Measurements from ENCODE around the gene MRPL14. TPM values are rescaled to one million over a fixed set of nuclear protein-coding genes. Genes with fewer than 3 reads are reported as not detected.
"Not testable (repeated sequence)": the region's sequence is repeated elsewhere in the genome, so short reads cannot be mapped to it uniquely, and the experiment has no call there.

MRPL14 gene
- total and polyA plus RNA-seq, 9 donors, result 36.7 to 55.0 (median 41.6) TPM

- Histone ChIP-seq H3K4me3 (ENCODE audit: low read length) (no peak overlapping the region), H3K4me1 (ENCODE audit: control insufficient read depth, insufficient read depth, low read length) (peaks cover 23% of the 10 kb centered on the region), H3K27ac (ENCODE audit: low read length) (peak overlapping the region; percentile 81), H3K27me3 (ENCODE audit: control insufficient read depth, insufficient read depth, low read length) (no peaks in the 10 kb centered on the region), H3K36me3 (ENCODE audit: control insufficient read depth, insufficient read depth, low read length) (peaks cover 56% of the 10 kb centered on the region), H3K9me3 (replicated peaks; ENCODE audit: control insufficient read depth, low read depth, low read length) (no peaks in the 10 kb centered on the region)
- peak; percentile 83 for DNase-seq
- no CpG with 5 or more reads among the region's 3 CpGs for WGBS (ENCODE audit: insufficient coverage)
Observed at GRCh38 chr6:44104481-44105021, 22.7 kb downstream of the MRPL14 start.

- peaks cover 48% of the 10 kb centered on the region for H3K36me3 ChIP-seq (ENCODE audit: control insufficient read depth, insufficient read depth, low read length)
- no peak for DNase-seq
- H3K9me3 ChIP-seq (replicated peaks; ENCODE audit: control insufficient read depth, low read depth, low read length), result no peaks in the 10 kb centered on the region
- 57% methylated on average over 1 of the region's 2 CpGs for WGBS (ENCODE audit: insufficient coverage)
- H3K27me3 ChIP-seq (ENCODE audit: control insufficient read depth, insufficient read depth, low read length), result no peaks in the 10 kb centered on the region
- no peak overlapping the region for H3K27ac ChIP-seq (ENCODE audit: low read length)
- no peak overlapping the region for H3K4me3 ChIP-seq (ENCODE audit: low read length)
- peaks cover 19% of the 10 kb centered on the region for H3K4me1 ChIP-seq (ENCODE audit: control insufficient read depth, insufficient read depth, low read length)
Observed at GRCh38 chr6:44102527-44102926, 24.7 kb downstream of the MRPL14 start.

GRCh38 chr6:44101832-44102231 is 25.4 kb downstream of the MRPL14 start:
- DNase-seq, result no peak
- H3K9me3 ChIP-seq (replicated peaks; ENCODE audit: control insufficient read depth, low read depth, low read length), result no peaks in the 10 kb centered on the region
- H3K4me3 ChIP-seq (ENCODE audit: low read length), result no peak overlapping the region
- peaks cover 19% of the 10 kb centered on the region for H3K4me1 ChIP-seq (ENCODE audit: control insufficient read depth, insufficient read depth, low read length)
- peaks cover 45% of the 10 kb centered on the region for H3K36me3 ChIP-seq (ENCODE audit: control insufficient read depth, insufficient read depth, low read length)
- WGBS (ENCODE audit: insufficient coverage), result 84% methylated on average over 4 of the region's 4 CpGs
- H3K27me3 ChIP-seq (ENCODE audit: control insufficient read depth, insufficient read depth, low read length), result no peaks in the 10 kb centered on the region
- H3K27ac ChIP-seq (ENCODE audit: low read length), result no peak overlapping the region

- H3K27ac ChIP-seq (ENCODE audit: low read length), result no peak overlapping the region
Observed at GRCh38 chr6:44100088-44100550, 27.1 kb downstream of the MRPL14 start.

GRCh38 chr6:44099192-44099591 is 28.1 kb downstream of the MRPL14 start:
- no peak for DNase-seq
- Histone ChIP-seq H3K4me3 (ENCODE audit: low read length) (no peak overlapping the region), H3K27ac (ENCODE audit: low read length) (no peak overlapping the region), H3K36me3 (ENCODE audit: control insufficient read depth, insufficient read depth, low read length) (peaks cover 33% of the 10 kb centered on the region), H3K27me3 (ENCODE audit: control insufficient read depth, insufficient read depth, low read length) (no peaks in the 10 kb centered on the region), H3K9me3 (replicated peaks; ENCODE audit: control insufficient read depth, low read depth, low read length) (no peaks in the 10 kb centered on the region), H3K4me1 (ENCODE audit: control insufficient read depth, insufficient read depth, low read length) (peaks cover 1% of the 10 kb centered on the region)
- WGBS (ENCODE audit: insufficient coverage), result 80% methylated on average over 1 of the region's 1 CpG

More at GRCh38 chr6:44100088-44100550, 27.1 kb downstream of the MRPL14 start:
- H3K9me3 ChIP-seq (replicated peaks; ENCODE audit: control insufficient read depth, low read depth, low read length), result no peaks in the 10 kb centered on the region
- peaks cover 10% of the 10 kb centered on the region for H3K4me1 ChIP-seq (ENCODE audit: control insufficient read depth, insufficient read depth, low read length)
- H3K36me3 ChIP-seq (ENCODE audit: control insufficient read depth, insufficient read depth, low read length), result peaks cover 39% of the 10 kb centered on the region
- DNase-seq, result no peak
- no peak overlapping the region for H3K4me3 ChIP-seq (ENCODE audit: low read length)
- WGBS (ENCODE audit: insufficient coverage), result 63% methylated on average over 1 of the region's 1 CpG
- H3K27me3 ChIP-seq (ENCODE audit: control insufficient read depth, insufficient read depth, low read length), result no peaks in the 10 kb centered on the region

GRCh38 chr6:44097782-44098317 is 29.4 kb downstream of the MRPL14 start:
- Histone ChIP-seq H3K9me3 (replicated peaks; ENCODE audit: control insufficient read depth, low read depth, low read length) (no peaks in the 10 kb centered on the region), H3K4me1 (ENCODE audit: control insufficient read depth, insufficient read depth, low read length) (no peaks in the 10 kb centered on the region), H3K4me3 (ENCODE audit: low read length) (no peak overlapping the region), H3K27ac (ENCODE audit: low read length) (no peak overlapping the region), H3K36me3 (ENCODE audit: control insufficient read depth, insufficient read depth, low read length) (peaks cover 29% of the 10 kb centered on the region), H3K27me3 (ENCODE audit: control insufficient read depth, insufficient read depth, low read length) (no peaks in the 10 kb centered on the region)
- no CpG with 5 or more reads among the region's 2 CpGs for WGBS (ENCODE audit: insufficient coverage)
- DNase-seq, result no peak

GRCh38 chr6:44096612-44097011 is 30.6 kb downstream of the MRPL14 start:
- Histone ChIP-seq H3K27ac (ENCODE audit: low read length) (no peak overlapping the region), H3K27me3 (ENCODE audit: control insufficient read depth, insufficient read depth, low read length) (no peaks in the 10 kb centered on the region), H3K4me3 (ENCODE audit: low read length) (no peak overlapping the region), H3K36me3 (ENCODE audit: control insufficient read depth, insufficient read depth, low read length) (peaks cover 28% of the 10 kb centered on the region), H3K4me1 (ENCODE audit: control insufficient read depth, insufficient read depth, low read length) (no peaks in the 10 kb centered on the region), H3K9me3 (replicated peaks; ENCODE audit: control insufficient read depth, low read depth, low read length) (no peaks in the 10 kb centered on the region)
- 33% methylated on average over 3 of the region's 3 CpGs for WGBS (ENCODE audit: insufficient coverage)
- DNase-seq, result peak; percentile 82

GRCh38 chr6:44095243-44095623 is 32.0 kb downstream of the MRPL14 start:
- WGBS (ENCODE audit: insufficient coverage), result 79% methylated on average over 3 of the region's 6 CpGs
- H3K4me3 ChIP-seq (ENCODE audit: low read length); H3K27ac ChIP-seq (ENCODE audit: low read length): not testable (repeated sequence)

GRCh38 chr6:44094403-44095242 is 32.6 kb downstream of the MRPL14 start:
- Histone ChIP-seq H3K4me1 (ENCODE audit: control insufficient read depth, insufficient read depth, low read length) (no peaks in the 10 kb centered on the region), H3K9me3 (replicated peaks; ENCODE audit: control insufficient read depth, low read depth, low read length) (no peaks in the 10 kb centered on the region), H3K27me3 (ENCODE audit: control insufficient read depth, insufficient read depth, low read length) (no peaks in the 10 kb centered on the region), H3K27ac (ENCODE audit: low read length) (no peak overlapping the region), H3K4me3 (ENCODE audit: low read length) (no peak overlapping the region), H3K36me3 (ENCODE audit: control insufficient read depth, insufficient read depth, low read length) (peaks cover 15% of the 10 kb centered on the region)
- DNase-seq, result no peak
- 88% methylated on average over 9 of the region's 10 CpGs for WGBS (ENCODE audit: insufficient coverage)

More at GRCh38 chr6:44095243-44095623, 32.0 kb downstream of the MRPL14 start:
- not testable (repeated sequence) for H3K27me3 ChIP-seq (ENCODE audit: control insufficient read depth, insufficient read depth, low read length); H3K9me3 ChIP-seq (replicated peaks; ENCODE audit: control insufficient read depth, low read depth, low read length); H3K4me1 ChIP-seq (ENCODE audit: control insufficient read depth, insufficient read depth, low read length); DNase-seq
- H3K36me3 ChIP-seq (ENCODE audit: control insufficient read depth, insufficient read depth, low read length), result peaks cover 17% of the 10 kb centered on the region

GRCh38 chr6:44093750-44094402 is 33.4 kb downstream of the MRPL14 start:
- no peak overlapping the region for H3K4me3 ChIP-seq (ENCODE audit: low read length)
- H3K27ac ChIP-seq (ENCODE audit: low read length), result no peak overlapping the region
- peaks cover 13% of the 10 kb centered on the region for H3K36me3 ChIP-seq (ENCODE audit: control insufficient read depth, insufficient read depth, low read length)
- DNase-seq, result no peak
- H3K27me3 ChIP-seq (ENCODE audit: control insufficient read depth, insufficient read depth, low read length), result no peaks in the 10 kb centered on the region
- H3K4me1 ChIP-seq (ENCODE audit: control insufficient read depth, insufficient read depth, low read length), result no peaks in the 10 kb centered on the region
- 94% methylated on average over 4 of the region's 6 CpGs for WGBS (ENCODE audit: insufficient coverage)
- no peaks in the 10 kb centered on the region for H3K9me3 ChIP-seq (replicated peaks; ENCODE audit: control insufficient read depth, low read depth, low read length)
